DMS53 (cell line): Measurements from ENCODE around the gene TNIK.

Experiments
- DNase-seq: peaks from one replicate; lab custom pipeline; 2025; lab: John Stamatoyannopoulos, UW

TNIK gene

GRCh38 chr3:171362575-171362974, 97.6 kb downstream of the TNIK start:
- DNase-seq = no peak

GRCh38 chr3:171358881-171359198, 101.4 kb downstream of the TNIK start:
- DNase-seq = peak; percentile 14

GRCh38 chr3:171358181-171358880, 101.9 kb downstream of the TNIK start:
- DNase-seq = no peak

GRCh38 chr3:171357721-171358120, 102.5 kb downstream of the TNIK start:
- no peak for DNase-seq

GRCh38 chr3:171356251-171356650, 104.0 kb downstream of the TNIK start:
- no peak for DNase-seq

- no peak for DNase-seq
These were observed 105.3 kb downstream of the TNIK start for GRCh38 chr3:171354706-171355582.

GRCh38 chr3:171354049-171354705, 106.0 kb downstream of the TNIK start:
- no peak for DNase-seq

GRCh38 chr3:171353423-171353822, 106.8 kb downstream of the TNIK start:
- DNase-seq = no peak

GRCh38 chr3:171352387-171352935, 107.7 kb downstream of the TNIK start:
- DNase-seq = no peak

- DNase-seq = peak; percentile 6
These were observed 108.5 kb downstream of the TNIK start for GRCh38 chr3:171351676-171352075.

GRCh38 chr3:171350364-171350763, 109.8 kb downstream of the TNIK start:
- DNase-seq = no peak

- no peak for DNase-seq
These were observed 110.8 kb downstream of the TNIK start for GRCh38 chr3:171349392-171349791.

- no peak for DNase-seq
These were observed 112.1 kb downstream of the TNIK start for GRCh38 chr3:171348121-171348520.

- peak; percentile 10 for DNase-seq
These were observed 112.7 kb downstream of the TNIK start for GRCh38 chr3:171347301-171348039.

GRCh38 chr3:171346582-171347300, 113.5 kb downstream of the TNIK start:
- DNase-seq = no peak

- no peak for DNase-seq
These were observed 114.2 kb downstream of the TNIK start for GRCh38 chr3:171346019-171346418.

GRCh38 chr3:171345107-171345843, 114.9 kb downstream of the TNIK start:
- DNase-seq = no peak

- DNase-seq = no peak
These were observed 116.5 kb downstream of the TNIK start for GRCh38 chr3:171343693-171344092.

GRCh38 chr3:171342783-171343420, 117.3 kb downstream of the TNIK start:
- no peak for DNase-seq

- no peak for DNase-seq
These were observed 118.0 kb downstream of the TNIK start for GRCh38 chr3:171342200-171342599.
